HG02642 (cell line): ENCODE data around the gene CHGA.

Source experiments
- ATAC-seq: cut with Tn5 transposase; IDR thresholded peaks from one replicate; pipeline ENCODE4 v1.9.1; 2021; ENCODE audit warnings: mild to moderate bottlenecking; ENCODE audit not compliant: unreplicated experiment, poor library complexity

The CHGA gene

GRCh38 chr14:92942576-92942975, 19.6 kb downstream of the CHGA start:
- ATAC-seq, result no peak

DNA sequence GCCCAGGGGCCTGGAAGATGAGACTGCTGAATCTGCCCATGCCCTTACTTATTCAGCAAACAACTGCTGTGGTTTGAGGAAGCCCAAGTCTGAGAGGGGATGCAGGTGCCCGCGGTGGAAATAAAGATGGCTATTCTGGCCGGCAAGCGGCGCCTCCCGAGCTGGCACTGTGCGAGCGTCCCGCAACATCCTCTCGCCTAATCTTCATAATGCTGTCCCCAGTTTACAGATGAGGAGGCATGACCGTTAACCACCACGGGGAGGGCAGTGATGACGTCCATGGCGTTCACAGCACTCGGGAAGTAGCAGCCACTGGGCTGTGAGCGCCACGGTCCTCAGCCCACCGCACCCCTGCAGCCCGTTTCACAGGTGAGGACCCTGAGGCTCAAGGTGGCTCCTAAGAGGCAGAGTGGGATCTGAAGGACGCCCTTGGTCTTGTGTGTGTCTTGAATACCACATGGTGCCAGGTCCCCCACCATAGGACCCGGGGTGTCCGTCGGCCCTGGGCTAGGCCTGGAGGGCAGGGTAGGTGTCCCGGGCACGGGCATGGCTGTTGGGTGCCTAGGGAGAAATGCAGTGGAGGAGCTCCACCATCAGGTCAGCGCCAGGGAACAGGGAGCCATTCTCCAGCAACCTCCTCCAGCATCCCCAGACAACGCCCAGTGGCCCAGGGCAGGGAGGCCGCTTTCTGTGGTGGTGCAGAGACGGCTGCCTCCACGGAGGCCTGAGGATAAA, 20.2 kb downstream of the CHGA start:
- no peak for ATAC-seq

- no peak for ATAC-seq
Observed at GRCh38 chr14:92943855-92944570, 21.1 kb downstream of the CHGA start.

- no peak for ATAC-seq
Observed at GRCh38 chr14:92944976-92945375, 22.0 kb downstream of the CHGA start.

DNA sequence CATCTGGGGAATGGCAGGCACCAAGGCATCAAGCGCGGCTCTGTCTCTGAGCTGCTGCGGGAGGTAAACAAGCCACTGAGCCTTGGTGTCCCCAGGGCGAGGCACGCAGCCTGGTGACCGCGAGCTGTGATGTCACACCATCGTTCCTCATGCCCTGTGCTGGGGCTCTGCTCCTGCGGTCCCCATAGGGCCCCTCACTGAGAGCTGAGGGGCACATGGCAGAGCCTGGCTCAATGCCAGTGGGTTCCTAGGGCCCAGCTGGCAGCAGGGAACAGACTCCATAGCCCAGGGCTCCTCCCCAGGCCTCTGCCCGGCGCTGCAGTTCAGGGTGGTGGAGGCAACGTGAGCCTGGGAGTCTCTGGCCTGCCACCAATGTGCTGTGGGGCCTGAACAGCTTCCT, 22.6 kb downstream of the CHGA start:
- ATAC-seq, result no peak

- ATAC-seq, result no peak
Observed at GRCh38 chr14:92945959-92946846, 23.3 kb downstream of the CHGA start.

- no peak for ATAC-seq
Observed at GRCh38 chr14:92946847-92947545, 24.0 kb downstream of the CHGA start.

DNA sequence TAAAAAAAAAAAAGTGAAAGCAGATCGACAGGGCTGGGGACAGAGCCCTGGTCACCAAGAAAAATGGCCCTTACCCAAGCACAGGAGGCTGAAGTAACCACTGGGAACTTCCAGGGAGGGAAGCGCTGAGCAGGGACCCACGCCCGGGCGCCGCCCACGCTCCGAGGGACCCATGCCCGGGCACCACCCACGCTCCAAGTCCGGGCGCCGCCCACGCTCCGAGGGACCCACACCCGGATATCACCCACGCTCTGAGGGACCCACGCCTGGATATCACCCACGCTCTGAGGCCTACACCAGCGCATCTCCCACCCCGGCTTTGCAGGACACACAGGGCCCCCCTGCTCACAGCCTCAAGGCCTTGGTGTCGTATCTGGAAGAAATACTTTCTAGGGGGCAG, 25.7 kb downstream of the CHGA start:
- no peak for ATAC-seq

DNA sequence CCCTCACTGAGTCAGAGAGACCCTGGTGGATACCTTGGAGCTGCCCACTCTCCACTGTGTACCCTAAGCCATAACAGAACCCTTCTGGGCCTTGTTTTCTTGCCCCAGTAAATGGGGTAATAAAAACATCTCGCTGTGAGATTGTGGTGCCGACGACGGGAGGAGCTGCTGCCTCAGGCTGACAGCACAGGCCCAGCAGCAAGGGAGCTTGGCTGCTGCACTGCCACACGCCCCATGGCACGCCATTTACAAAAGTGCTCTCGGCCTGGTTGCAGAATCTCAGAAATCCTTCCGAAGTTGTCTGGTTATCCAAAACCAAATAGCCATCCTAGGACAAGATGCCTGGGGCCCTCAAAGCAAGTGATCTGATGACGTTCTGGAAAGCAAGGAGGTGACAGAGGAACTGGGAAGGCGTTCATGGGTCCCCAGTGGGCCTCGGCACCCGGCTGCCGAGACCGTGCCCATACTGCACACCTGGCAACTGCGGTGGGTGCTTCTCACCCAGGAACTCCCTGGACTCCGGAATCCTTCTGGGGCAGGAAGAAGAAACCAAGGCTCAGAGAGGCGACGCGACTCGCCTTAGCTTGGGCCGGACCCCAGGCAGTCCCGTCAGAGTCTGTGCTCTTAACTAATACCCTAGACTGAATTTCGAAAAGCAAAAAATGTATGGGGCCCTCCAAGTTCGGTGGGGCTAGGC, 26.7 kb downstream of the CHGA start:
- ATAC-seq, result no peak

DNA sequence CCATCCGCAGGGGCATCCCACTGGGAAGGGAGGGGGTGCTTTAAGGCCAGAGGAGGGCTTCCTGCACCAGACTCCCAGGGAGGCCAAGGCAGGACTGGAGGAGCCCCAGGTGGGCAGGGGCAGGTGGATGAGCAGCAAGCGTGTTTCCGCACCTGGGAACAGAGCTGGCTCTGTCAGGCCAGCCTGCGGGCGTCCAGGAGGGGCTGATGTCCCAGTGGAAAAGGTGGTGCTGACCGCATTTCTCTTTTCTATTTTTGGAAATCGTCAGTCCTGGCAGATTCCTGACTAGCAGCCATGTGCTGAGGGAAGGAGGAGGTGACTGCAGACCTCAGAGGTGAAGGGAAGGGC, 27.2 kb downstream of the CHGA start:
- ATAC-seq, result no peak

GRCh38 chr14:92950773-92951172, 27.8 kb downstream of the CHGA start:
- no peak for ATAC-seq

DNA sequence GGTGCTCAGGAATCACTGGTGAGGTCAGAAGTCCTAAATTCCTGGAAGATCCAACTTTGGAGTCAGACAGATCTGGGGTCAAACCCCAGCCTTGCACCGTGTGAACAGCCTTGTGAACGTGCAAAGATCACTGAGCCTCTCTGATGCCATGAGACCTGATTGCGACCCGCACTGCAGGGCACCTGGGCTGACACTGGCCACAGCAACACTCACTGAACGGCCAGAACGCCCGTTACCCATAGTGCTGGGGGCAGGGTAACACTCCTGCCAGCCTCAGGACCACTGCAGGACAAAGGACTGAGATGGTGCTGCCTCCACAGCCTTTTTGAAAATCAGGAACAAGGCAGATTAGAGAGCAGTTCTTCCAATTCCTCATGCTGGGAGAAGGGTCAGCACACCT, 28.3 kb downstream of the CHGA start:
- ATAC-seq, result no peak

DNA sequence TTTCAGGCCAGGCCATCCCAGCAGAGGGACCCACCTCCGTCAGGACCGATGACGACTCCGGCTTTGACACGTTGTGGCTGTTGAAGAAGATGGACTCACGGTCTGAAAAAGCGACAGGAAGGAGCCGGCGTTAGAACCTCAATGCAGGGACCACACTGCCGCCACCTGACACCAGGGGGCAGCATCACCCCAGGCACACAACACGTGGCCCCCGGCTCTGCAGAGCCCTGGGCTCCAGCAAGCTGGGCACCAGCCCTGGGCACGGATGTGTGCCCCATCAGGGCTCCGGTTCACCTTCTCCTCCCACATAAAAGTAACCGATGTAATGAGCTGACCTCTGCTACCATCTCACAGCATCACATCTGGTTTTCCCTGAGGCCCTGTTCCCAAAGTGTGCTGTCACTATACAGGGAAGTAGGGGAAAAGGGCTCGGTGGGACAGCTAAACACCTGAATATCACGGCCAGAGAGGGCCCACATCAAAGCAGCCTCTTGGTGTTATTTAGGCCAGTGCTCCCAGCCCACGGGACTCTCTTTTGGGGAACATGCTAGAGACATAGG, 29.0 kb downstream of the CHGA start:
- peak; percentile 75 for ATAC-seq

- ATAC-seq, result no peak
Observed at GRCh38 chr14:92952481-92953298, 29.7 kb downstream of the CHGA start.

GRCh38 chr14:92953526-92953925, 30.6 kb downstream of the CHGA start:
- ATAC-seq, result no peak

DNA sequence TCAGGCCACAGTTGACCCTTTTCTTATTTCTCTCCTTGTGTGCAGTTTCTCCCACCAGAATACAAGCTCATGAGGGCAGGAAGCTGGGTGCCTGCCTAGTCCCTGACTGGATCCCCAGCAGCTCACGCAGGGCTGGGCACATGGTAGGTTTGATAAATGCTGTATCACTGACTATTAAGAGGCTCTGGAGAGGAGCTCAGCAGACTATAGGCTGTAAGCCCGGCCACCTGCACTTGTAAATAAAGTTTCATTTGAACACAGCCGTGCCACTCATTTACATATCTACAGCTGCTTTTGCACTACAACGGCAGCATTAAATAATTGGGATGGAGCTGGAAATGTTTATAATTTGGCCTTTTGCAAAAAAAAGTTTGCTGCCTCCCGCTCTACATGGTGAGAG, 32.0 kb downstream of the CHGA start:
- no peak for ATAC-seq

GRCh38 chr14:92955381-92955780, 32.4 kb downstream of the CHGA start:
- no peak for ATAC-seq

DNA sequence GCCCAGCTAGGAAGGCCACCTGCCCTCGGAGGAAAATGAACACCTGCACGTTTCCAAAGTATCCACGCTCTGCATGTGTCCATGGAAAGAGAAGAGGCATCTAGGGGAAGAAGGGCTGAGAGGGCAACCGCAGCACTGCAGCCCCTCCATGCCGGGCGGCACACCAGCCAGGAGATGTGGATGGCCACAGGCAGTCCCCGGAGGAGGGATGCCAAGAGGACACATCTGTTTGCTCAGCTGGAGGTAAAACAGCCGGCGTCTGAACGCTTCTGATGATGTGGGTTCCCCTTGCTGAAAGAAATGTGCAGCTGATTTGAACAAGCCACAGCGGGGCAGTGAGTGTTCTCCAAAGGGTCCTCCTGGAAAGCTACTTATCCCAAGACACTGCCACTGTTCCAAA, 34.0 kb downstream of the CHGA start:
- no peak for ATAC-seq
